ENCODE data around the gene COL11A1. TPM values are rescaled to one million over a fixed set of nuclear protein-coding genes. Genes with fewer than 3 reads are reported as not detected.

The COL11A1 gene
- total and polyA plus RNA-seq, 2 experiments from 2014 or later = 12.3 to 12.5 TPM

DNA sequence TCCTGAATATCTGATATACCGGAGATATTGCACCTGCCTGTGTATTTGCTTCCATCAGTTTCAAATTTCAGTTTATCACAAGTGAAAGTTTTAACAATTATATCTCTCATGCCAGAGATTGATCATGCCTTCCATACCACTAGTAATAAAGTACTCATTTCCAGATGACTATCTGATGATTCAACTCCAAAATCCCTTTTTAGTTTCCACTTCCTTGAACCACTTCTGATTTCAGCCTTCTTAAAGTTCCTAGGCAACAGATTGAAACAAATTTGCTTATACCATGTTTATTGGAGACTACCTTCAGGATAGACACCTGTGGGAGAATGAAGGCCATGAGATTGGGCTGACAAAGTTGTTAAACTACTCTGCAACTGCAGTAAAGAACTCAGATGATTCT is 21.5 kb upstream of the COL11A1 start:
- Mint-ChIP-seq H3K4me1 (no peaks in the 10 kb centered on the region), H3K36me3 (ENCODE audit: low read depth) (no peaks in the 10 kb centered on the region), H3K9me3 (no peaks in the 10 kb centered on the region; the same call in 2 of the 3 replicates), H3K27me3 (ENCODE audit: insufficient read depth, low read depth, poor library complexity) (no peaks in the 10 kb centered on the region), H3K27ac (no peak overlapping the region), H3K4me3 (no peak overlapping the region)
- no peaks in the 10 kb centered on the region for H3K9me2 ChIP-seq (ENCODE audit: insufficient read depth)
- H3K4me1 ChIP-seq (ENCODE audit: insufficient read depth) = no peaks in the 10 kb centered on the region
- no peak overlapping the region for H3K27ac ChIP-seq (ENCODE audit: low read depth)
- ATAC-seq = no peak
- H3K4me3 ChIP-seq = no peak overlapping the region
- no peak for DNase-seq (ENCODE audit: low spot score)
- no peak overlapping the region for H3K4me2 ChIP-seq
- peak overlapping the region; percentile 76; the same call in 1 of the 2 replicates for H2AFZ ChIP-seq
- H3K79me2 ChIP-seq (replicated peaks; ENCODE audit: insufficient read depth) = no peaks in the 10 kb centered on the region
- no peak for TF ChIP-seq ZNF331 (CRISPR knock-in tag; IDR thresholded peaks at IDR 0.05; ENCODE audit: low read depth)
- TF ChIP-seq POLR2AphosphoS5 (IDR thresholded peaks at IDR 0.05; ENCODE audit: low read depth) = no peak
- H3K36me3 ChIP-seq (ENCODE audit: insufficient read depth) = no peaks in the 10 kb centered on the region
- no peaks in the 10 kb centered on the region for H4K20me1 ChIP-seq (replicated peaks; ENCODE audit: insufficient read depth)
- H3K27me3 ChIP-seq (ENCODE audit: insufficient read depth) = no peaks in the 10 kb centered on the region
- no peaks in the 10 kb centered on the region for H3F3A ChIP-seq (replicated peaks; ENCODE audit: low read depth)

DNA sequence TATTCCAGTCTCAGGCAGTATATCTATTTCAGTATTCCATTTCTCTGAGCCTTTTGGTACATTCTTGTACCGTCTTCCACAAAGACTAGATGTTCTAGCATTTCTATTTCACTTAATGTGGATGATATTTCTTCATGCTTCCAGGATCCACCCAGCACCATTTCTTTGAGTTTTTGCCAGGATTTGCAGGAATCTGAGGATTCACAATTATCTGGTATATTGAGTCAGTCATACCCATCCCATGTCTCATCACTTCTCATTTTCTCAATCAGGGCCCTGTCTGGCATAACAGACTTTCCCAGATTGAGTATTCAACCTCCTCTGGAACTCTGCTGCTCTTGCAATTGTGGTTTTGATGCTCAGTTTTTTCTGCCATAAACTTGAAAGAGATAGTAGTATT is 20.9 kb upstream of the COL11A1 start:
- Histone ChIP-seq H3K27me3 (ENCODE audit: insufficient read depth) (no peaks in the 10 kb centered on the region), H4K20me1 (replicated peaks; ENCODE audit: insufficient read depth) (no peaks in the 10 kb centered on the region), H3K9me2 (ENCODE audit: insufficient read depth) (no peaks in the 10 kb centered on the region), H3K27ac (ENCODE audit: low read depth) (no peak overlapping the region), H3F3A (replicated peaks; ENCODE audit: low read depth) (no peaks in the 10 kb centered on the region), H2AFZ (no peak overlapping the region), H3K79me2 (replicated peaks; ENCODE audit: insufficient read depth) (no peaks in the 10 kb centered on the region), H3K4me1 (ENCODE audit: insufficient read depth) (no peaks in the 10 kb centered on the region), H3K4me2 (no peak overlapping the region), H3K4me3 (no peak overlapping the region), H3K36me3 (ENCODE audit: insufficient read depth) (no peaks in the 10 kb centered on the region)
- DNase-seq (ENCODE audit: low spot score) (no peak), ATAC-seq (no peak)
- no peaks in the 10 kb centered on the region for H3K27me3 Mint-ChIP-seq (ENCODE audit: insufficient read depth, low read depth, poor library complexity)
- TF ChIP-seq, protein P1, sequence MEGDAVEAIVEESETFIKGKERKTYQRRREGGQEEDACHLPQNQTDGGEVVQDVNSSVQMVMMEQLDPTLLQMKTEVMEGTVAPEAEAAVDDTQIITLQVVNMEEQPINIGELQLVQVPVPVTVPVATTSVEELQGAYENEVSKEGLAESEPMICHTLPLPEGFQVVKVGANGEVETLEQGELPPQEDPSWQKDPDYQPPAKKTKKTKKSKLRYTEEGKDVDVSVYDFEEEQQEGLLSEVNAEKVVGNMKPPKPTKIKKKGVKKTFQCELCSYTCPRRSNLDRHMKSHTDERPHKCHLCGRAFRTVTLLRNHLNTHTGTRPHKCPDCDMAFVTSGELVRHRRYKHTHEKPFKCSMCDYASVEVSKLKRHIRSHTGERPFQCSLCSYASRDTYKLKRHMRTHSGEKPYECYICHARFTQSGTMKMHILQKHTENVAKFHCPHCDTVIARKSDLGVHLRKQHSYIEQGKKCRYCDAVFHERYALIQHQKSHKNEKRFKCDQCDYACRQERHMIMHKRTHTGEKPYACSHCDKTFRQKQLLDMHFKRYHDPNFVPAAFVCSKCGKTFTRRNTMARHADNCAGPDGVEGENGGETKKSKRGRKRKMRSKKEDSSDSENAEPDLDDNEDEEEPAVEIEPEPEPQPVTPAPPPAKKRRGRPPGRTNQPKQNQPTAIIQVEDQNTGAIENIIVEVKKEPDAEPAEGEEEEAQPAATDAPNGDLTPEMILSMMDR (conservative IDR thresholded peaks at IDR 0.05; ENCODE audit: low read depth in 2 of 2) = no peak
- TF ChIP-seq EZH2 (IDR thresholded peaks at IDR 0.05; ENCODE audit: low read depth, unreplicated experiment) (no peak), POLR2AphosphoS5 (IDR thresholded peaks at IDR 0.05; ENCODE audit: low read depth) (no peak), NANOG (IDR thresholded peaks at IDR 0.05; ENCODE audit: borderline replicate concordance) (no peak), ZNF331 (CRISPR knock-in tag; IDR thresholded peaks at IDR 0.05; ENCODE audit: low read depth) (no peak), ZNF114 (CRISPR knock-in tag; IDR thresholded peaks at IDR 0.05) (no peak)
- TF ChIP-seq, protein P2, sequence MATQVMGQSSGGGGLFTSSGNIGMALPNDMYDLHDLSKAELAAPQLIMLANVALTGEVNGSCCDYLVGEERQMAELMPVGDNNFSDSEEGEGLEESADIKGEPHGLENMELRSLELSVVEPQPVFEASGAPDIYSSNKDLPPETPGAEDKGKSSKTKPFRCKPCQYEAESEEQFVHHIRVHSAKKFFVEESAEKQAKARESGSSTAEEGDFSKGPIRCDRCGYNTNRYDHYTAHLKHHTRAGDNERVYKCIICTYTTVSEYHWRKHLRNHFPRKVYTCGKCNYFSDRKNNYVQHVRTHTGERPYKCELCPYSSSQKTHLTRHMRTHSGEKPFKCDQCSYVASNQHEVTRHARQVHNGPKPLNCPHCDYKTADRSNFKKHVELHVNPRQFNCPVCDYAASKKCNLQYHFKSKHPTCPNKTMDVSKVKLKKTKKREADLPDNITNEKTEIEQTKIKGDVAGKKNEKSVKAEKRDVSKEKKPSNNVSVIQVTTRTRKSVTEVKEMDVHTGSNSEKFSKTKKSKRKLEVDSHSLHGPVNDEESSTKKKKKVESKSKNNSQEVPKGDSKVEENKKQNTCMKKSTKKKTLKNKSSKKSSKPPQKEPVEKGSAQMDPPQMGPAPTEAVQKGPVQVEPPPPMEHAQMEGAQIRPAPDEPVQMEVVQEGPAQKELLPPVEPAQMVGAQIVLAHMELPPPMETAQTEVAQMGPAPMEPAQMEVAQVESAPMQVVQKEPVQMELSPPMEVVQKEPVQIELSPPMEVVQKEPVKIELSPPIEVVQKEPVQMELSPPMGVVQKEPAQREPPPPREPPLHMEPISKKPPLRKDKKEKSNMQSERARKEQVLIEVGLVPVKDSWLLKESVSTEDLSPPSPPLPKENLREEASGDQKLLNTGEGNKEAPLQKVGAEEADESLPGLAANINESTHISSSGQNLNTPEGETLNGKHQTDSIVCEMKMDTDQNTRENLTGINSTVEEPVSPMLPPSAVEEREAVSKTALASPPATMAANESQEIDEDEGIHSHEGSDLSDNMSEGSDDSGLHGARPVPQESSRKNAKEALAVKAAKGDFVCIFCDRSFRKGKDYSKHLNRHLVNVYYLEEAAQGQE (IDR thresholded peaks at IDR 0.05; ENCODE audit: unreplicated experiment) = no peak
- TF ChIP-seq, protein P3, sequence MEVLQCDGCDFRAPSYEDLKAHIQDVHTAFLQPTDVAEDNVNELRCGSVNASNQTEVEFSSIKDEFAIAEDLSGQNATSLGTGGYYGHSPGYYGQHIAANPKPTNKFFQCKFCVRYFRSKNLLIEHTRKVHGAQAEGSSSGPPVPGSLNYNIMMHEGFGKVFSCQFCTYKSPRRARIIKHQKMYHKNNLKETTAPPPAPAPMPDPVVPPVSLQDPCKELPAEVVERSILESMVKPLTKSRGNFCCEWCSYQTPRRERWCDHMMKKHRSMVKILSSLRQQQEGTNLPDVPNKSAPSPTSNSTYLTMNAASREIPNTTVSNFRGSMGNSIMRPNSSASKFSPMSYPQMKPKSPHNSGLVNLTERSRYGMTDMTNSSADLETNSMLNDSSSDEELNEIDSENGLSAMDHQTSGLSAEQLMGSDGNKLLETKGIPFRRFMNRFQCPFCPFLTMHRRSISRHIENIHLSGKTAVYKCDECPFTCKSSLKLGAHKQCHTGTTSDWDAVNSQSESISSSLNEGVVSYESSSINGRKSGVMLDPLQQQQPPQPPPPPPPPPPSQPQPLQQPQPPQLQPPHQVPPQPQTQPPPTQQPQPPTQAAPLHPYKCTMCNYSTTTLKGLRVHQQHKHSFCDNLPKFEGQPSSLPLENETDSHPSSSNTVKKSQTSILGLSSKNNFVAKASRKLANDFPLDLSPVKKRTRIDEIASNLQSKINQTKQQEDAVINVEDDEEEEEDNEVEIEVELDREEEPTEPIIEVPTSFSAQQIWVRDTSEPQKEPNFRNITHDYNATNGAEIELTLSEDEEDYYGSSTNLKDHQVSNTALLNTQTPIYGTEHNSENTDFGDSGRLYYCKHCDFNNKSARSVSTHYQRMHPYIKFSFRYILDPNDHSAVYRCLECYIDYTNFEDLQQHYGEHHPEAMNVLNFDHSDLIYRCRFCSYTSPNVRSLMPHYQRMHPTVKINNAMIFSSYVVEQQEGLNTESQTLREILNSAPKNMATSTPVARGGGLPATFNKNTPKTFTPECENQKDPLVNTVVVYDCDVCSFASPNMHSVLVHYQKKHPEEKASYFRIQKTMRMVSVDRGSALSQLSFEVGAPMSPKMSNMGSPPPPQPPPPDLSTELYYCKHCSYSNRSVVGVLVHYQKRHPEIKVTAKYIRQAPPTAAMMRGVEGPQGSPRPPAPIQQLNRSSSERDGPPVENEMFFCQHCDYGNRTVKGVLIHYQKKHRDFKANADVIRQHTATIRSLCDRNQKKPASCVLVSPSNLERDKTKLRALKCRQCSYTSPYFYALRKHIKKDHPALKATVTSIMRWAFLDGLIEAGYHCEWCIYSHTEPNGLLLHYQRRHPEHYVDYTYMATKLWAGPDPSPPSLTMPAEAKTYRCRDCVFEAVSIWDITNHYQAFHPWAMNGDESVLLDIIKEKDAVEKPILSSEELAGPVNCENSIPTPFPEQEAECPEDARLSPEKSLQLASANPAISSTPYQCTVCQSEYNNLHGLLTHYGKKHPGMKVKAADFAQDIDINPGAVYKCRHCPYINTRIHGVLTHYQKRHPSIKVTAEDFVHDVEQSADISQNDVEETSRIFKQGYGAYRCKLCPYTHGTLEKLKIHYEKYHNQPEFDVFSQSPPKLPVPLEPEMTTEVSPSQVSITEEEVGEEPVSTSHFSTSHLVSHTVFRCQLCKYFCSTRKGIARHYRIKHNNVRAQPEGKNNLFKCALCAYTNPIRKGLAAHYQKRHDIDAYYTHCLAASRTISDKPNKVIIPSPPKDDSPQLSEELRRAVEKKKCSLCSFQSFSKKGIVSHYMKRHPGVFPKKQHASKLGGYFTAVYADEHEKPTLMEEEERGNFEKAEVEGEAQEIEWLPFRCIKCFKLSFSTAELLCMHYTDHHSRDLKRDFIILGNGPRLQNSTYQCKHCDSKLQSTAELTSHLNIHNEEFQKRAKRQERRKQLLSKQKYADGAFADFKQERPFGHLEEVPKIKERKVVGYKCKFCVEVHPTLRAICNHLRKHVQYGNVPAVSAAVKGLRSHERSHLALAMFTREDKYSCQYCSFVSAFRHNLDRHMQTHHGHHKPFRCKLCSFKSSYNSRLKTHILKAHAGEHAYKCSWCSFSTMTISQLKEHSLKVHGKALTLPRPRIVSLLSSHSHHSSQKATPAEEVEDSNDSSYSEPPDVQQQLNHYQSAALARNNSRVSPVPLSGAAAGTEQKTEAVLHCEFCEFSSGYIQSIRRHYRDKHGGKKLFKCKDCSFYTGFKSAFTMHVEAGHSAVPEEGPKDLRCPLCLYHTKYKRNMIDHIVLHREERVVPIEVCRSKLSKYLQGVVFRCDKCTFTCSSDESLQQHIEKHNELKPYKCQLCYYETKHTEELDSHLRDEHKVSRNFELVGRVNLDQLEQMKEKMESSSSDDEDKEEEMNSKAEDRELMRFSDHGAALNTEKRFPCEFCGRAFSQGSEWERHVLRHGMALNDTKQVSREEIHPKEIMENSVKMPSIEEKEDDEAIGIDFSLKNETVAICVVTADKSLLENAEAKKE (CRISPR knock-in tag; IDR thresholded peaks at IDR 0.05) = no peak
- TF ChIP-seq, protein P4, sequence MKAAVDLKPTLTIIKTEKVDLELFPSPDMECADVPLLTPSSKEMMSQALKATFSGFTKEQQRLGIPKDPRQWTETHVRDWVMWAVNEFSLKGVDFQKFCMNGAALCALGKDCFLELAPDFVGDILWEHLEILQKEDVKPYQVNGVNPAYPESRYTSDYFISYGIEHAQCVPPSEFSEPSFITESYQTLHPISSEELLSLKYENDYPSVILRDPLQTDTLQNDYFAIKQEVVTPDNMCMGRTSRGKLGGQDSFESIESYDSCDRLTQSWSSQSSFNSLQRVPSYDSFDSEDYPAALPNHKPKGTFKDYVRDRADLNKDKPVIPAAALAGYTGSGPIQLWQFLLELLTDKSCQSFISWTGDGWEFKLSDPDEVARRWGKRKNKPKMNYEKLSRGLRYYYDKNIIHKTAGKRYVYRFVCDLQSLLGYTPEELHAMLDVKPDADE (IDR thresholded peaks at IDR 0.05) = no peak
- H3K4me1 Mint-ChIP-seq = no peaks in the 10 kb centered on the region
- no peaks in the 10 kb centered on the region for H3K36me3 Mint-ChIP-seq (ENCODE audit: low read depth)
- no peak overlapping the region for H3K27ac Mint-ChIP-seq
- no peak overlapping the region for H3K4me3 Mint-ChIP-seq
- no peaks in the 10 kb centered on the region; the same call in 2 of the 3 replicates for H3K9me3 Mint-ChIP-seq

Data from GM23338 (cell line).